ENCODE data around the gene RABGAP1L.
"Not testable (repeated sequence)": the region's sequence is repeated elsewhere in the genome, so short reads cannot be mapped to it uniquely, and the experiment has no call there.

The RABGAP1L gene

DNA sequence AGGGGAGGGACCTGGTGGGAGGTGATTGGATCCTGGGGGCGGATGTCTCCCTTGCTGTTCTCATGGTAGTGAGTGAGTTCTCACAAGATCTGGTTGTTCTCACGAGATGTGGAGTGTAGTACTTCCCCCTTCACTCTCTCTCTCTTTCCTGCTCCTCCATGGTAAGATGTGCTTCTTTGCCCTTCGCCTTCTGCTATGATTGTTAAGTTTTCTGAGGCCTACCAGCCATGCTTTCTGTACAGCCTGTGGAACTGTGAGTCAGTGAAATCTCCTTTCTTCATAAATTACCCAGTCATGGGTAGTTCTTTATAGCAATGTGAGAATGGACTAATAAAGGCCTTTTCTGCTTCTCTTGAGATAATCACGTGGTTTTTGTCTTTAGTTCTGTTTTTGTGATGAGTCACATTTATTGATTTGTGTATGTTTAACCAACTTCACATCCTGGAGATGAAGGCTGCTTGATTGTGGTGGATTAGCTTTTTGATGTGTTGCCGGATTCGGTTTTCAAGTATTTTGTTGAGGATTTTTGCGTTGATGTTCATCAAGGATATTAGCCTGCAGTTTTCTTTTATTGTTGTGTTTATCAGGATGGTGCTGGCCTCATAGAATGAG is 45.5 kb downstream of the RABGAP1L start:
- DNase-seq = no peak

DNA sequence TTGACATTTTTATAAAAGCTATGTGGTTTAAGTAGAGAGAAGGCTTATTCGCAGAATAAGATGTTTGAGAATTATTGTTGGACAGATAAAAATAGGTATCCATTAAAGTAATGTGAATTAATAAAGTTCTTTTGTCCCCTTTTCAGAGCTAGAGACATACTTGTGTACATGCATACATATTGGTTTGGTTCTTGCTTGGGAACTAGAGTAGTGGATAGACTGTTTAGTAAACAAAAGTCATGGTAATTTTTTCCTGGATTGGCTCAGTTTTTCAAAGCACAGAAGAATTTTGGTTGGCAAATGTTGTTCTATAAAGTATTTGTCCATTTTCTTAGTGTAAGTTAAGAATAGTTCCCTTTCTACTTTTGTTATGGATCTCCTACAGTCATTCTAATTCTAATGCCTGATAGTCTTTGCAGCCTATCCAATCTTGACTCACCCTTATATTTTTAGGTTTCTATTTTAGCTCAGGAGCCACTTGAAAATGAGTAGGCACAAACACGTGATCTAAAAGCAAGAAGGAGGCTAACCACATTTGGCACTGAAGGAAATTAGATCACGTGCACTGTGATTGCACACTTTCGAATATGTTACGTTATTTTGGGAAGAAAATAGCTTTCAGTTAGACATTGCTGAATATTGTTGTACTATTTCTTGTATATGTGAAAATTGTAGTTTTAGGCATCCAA is 47.0 kb downstream of the RABGAP1L start:
- DNase-seq = no peak

DNA sequence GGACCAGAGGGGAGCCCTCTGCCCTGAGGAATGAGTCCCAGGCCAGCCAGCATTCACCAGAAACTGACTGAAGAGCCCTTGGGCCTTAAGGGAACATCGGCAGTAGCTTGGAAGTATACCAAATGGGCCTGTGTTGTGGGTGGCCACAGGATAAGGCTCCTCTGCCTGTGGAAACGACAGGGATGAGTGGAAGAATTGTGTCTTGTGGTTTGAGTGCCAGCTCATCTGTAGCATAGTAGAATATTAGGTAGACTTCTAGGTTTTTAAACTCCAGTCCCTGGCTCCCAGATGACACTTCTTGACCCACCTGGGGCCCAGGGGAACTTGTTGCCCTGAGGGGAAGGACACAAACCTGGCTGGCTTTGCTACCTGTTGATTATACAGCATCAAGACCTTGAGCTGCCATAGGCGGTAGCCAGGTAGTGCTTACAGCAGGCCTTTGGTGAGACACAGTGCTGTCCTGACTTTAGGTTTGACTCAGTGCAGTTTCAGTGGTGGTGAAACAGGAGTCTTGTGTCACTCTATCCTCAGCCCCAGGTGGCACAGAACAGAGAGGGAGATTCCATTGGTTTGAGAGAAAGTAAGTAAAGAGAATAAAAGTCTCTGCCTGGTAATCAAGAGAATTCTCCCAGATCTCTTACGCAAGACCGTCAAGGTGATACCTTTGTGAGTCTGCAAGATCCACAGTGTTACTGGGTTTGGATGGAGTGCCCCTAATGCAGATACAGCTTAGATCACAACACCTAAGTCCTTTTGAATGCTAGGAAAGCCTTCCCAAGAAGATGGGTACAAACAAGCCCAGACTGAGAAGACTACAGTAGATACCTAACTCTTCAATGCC is 50.2 kb downstream of the RABGAP1L start:
- DNase-seq = no peak

DNA sequence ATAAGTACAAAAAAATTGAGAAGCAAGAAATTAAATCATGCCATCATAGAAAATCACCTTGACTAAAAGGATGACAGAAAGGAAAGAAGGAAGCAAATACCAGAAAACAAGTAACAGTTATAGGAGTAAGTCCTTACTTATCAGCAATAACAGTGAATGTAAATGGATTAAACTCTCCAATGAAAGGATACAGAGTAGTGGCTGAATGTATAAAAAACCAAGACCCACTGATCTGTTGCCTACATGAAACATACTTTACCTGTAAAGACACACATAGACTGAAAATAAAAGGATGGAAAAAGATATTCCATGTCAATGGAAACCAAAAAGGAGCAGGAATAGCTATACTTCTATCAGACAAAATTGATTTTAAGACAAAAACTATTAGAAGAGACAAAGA is 52.2 kb downstream of the RABGAP1L start:
- DNase-seq = no peak

DNA sequence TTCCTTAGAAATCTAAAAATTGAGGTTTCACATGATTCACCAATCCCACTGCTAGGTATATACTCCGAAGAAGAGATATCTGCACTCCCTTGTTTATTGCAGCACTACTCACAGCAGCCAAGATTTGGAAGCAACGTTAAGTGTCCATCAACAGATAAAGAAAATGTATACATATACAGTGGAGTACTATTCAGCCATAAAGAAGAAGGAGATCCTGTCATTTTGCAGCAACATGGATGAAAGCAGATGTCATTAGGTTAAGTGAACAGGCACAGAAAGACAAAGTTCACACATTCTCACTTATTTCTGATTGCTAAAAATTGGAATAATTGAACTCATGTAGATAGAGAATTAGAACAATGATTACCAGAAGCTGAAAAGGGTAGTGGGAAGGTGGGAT is 56.4 kb downstream of the RABGAP1L start:
- DNase-seq = no peak

DNA sequence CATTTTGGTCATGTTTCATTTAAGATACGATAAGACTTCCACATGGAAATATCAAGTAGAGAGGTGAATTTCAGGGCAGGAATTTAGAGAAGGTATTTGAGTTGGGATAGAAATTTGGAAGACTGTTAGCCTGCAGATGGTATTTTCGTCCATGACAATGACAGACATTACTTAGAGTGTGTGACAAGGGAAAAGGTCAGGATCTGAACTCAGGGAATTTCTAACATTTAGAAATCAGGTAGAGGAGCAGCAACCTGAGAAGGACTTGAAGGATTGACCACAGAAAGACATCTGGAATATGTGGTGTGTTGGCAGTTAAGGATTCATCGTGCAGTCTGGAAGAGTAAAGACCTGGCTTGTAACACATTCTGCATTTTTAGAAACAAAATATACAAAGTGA is 57.9 kb downstream of the RABGAP1L start:
- DNase-seq = no peak

DNA sequence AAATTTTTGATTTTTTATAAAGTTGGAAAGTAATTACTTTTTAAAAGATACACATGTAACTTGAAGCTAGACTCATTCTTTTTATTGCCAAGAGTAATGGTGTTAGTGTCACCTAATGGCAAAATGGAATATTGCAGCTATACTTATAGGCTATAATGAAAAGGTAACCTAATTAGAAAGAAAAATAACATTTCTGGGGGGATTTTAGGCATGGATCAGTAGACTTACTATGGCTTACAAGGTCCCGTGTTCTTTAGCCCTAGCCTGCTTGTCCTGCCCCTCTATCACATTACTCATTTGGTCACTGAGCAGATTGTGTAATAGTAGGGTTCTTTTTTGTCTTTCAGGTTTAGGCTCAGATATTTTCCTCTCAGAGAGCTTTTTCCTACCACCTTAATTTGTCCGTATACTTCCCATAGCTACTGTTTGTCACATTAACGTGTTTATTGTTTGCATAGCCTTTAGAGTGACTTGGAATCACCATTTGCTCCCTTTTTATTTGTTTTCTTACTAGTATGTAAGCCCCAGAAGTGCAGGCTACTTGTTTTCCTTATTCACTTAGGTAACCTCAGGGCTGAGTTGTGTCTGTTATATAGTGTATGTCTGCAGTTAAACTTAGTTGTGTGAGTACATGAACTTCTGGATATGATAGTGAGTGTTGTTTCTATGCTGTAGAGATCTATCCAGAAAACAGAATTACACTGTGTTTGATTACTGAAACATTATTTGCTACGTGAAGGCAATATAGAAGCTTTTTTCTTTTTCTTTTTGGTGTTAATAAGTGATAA is 58.7 kb downstream of the RABGAP1L start:
- no peak for DNase-seq

DNA sequence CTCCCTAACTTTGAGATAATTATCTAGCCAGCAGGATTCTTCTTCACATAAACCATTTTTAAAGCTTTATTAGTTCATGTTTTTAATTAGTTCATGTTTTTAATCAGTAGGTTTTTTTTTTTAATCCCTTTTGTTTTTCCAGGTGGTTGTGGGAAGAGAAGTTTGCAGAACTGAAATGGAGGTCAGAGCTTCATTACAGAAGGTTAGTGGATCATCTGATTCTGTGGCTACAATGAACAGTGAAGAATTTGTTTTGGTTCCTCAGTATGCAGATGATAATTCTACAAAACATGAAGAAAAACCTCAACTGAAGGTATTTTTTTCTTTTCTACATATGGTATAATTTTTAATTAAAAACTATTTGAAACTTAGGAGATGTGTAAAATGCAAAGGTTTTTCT is 59.7 kb downstream of the RABGAP1L start:
- DNase-seq = no peak

DNA sequence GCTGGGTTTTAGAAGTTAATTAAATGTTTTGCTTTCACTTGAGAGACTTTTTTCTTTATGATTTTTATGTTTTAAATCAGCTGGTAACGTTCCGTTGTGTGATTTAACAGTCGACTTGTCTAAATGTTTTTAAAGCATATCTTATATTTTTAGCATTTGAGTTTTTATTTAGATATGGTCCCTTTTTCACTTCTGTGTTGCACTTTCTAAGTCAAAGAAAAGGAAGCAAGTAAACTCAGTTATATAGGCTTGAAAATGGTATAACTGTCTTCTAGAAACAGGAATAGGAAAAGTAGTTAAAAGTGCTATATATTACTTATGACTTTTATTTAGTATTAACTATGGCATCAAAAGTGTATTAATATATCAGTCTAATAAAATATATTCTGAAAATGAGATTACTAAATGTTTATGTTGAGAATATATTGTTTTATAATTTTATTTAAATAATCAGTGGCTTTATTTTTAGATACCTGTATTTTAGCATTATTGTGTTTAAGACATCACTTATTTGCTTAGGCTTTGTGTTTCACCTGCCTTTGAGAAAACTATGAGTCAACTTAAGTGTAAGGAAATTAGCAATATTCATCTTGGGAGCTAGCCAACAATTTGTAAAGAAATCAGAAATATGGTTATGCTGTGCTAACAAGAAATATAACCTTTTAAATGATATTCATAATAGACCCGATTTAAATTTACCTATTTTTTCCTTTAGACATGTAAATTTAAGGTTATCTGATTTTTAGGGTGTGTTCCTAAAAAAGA is 60.5 kb downstream of the RABGAP1L start:
- no peak for DNase-seq

DNA sequence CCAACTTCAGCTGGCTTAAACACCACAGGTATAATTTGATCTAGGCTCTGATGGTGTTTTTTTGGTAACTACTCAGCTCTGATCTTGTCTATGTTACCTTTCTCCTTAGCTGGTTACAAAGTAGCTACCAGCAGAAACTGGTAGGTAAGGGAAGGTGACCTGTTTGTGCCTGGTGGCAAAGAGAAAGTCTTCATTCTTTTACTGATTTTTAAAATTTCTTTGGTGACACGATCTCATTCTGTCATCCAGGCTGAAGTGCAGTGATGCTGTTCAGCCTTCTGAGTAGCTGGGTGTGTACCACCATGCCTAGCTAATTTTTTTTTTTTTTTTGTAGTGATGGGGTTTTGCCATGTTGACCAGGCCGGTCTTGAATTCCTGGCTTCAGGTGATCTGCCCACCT is 62.4 kb downstream of the RABGAP1L start:
- no peak for DNase-seq

DNA sequence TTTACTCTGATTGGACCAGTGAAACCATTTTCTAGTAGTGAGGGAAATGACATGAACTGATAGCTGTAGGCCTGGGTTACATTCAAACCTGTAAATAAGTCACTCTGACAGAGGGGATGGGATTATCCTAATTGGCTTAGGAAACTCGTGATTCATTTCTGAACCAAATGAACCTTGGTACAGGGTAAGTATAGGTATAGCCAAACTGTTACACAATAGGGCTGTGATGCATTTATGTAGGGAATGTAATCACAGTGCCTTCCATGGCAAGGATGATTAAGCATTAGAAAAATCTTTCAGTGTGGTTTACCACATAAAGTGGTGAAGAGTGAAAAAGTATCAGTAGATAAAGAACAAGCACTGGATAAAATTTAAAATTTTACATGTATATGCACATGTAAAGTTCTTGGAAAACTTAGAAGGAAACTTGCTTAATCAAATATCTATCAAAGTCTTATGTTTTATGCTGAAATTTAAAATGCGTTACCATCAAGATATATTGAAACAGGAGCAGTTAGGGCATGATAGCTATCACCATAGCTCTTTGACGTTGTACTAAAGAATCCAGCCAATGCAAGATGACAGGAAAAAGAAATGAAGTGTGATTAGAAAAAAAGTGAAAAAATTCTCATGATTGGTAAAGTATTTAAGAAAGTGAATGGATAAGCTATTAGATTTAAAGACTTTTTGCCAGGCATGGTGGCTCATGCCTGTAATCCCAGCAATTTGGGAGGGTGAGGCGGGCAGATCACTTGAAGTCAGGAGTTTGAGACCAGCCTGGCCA is 63.0 kb downstream of the RABGAP1L start:
- no peak for DNase-seq

DNA sequence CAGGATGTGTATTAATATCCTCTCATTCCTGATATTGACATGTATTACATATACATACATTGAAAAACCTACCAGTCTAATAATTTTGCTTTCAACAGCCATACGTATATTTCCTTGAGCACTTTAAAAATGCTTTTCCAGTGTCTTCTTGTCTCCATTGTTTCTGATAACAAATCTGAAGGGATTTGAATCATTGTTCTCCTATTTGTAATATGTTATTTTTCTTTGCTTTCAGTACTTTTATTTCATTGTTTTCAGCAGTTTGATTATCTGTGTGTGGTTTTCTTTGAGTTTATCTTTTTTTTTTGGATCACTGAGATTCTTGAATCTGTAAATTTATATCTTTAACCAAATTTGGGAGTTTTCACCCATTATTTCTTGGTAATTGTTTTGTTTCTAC is 65.3 kb downstream of the RABGAP1L start:
- no peak for DNase-seq

DNA sequence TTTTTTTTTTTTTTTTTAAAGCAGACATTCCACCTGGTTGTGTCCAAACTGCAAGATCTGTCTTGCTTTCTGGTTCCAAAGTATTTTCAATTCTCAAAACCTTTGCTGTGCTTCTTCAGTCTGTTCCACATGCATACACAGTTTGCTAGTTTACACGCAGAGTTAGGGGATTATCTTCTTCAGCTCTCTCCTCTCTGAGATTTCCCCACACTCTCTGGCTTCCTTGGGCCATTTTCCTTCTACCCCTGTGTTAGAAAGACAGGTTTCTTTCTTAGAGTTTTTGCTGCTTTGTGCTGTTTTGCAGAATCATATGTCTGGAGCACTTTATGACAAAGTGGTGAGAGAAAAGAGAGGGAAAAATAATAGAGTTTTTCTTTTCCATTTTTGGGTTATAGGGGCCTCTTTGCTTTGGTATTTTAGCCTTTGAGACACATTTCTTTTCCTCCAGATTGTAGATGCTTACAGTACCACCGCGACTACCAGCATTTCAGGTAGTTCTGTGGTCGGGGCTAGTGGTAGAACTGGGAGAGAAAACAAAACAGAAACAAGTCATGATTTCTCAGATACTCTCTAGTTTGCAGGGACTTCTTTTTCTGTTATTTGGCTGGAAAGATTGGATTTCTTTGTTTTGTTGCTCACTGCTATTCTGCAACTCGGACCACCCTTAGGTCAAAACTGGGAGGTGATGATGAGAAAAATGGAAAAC is 66.3 kb downstream of the RABGAP1L start:
- no peak for DNase-seq

DNA sequence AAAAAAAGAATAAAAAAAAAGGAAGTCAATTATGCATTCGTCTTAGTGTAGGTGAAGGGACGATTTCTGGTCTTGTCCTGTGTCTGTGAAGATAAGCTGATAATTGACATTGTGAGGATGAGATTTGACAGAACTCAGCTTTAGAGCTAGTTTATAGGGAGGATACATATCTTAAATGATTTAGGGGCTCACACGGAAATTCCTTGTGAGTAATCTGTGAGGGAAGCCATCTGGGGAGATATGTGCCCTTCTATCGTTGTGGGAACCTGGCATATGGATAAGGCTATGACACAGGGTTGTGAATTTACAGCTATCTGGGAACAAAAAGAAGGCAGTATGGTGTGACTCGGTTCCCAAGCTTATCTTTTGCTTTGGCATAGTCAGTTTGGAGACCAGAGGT is 71.1 kb downstream of the RABGAP1L start:
- no peak for DNase-seq

DNA sequence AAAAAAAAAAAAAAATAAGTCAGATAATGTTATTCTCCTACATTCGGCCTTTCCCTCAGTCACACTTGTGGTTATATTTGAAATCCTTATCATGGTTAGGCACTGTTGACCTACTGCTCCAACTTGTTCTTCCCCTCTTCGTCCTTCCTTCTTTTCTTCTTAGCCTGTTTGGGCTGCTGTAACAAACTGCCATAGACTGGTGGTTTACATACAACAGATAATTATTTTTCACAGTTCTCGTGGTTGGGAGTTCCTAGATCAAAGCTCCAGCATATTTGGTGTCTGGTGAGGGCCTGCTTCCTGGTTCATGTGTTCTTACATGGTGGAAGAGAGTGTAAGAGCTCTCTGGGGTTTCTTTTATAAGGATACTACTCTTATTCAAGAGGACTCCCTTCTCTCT is 73.4 kb downstream of the RABGAP1L start:
- DNase-seq = no peak

DNA sequence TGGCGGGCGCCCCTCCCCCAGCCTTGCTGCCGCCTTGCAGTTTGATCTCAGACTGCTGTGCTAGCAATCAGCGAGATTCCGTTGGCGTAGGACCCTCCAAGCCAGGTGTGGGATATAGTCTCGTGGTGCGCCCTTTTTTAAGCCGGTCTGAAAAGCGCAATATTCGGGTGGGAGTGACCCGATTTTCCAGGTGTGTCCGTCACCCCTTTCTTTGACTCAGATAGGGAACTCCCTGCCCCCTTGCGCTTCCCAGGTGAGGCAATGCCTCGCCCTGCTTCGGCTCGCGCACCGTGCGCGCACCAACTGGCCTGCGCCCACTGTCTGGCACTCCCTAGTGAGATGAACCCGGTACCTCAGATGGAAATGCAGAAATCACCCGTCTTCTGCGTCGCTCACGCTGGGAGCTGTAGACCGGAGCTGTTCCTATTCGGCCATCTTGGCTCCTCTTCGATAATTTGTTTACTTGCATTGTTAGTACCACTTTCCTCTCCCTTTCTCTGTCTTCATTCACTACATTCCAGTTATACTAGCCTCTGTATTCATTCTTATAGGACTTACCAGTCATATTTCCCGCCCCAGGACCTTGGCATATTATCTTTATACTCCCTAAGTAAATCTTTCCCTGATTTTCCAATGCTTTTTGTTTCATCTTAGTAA is 79.7 kb downstream of the RABGAP1L start:
- not testable (repeated sequence) for DNase-seq

DNA sequence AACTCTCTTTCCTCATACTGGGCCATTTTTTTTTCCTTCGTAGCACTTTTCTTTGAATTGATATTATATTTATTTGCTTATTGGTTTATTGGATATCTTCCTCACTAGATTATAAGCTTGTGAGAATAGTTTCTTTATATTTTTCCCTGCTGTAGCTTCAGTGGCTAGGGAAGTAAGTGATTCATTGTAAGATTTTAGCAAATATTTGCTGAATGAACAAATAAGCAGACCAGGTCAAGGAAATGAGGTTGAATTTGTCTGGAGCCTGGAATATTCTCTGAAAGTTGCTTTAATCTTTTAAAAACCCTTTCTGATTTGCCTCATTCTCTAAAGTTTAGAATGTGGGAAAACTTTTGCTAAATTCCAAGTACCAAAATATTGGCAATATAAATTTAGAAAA is 80.2 kb downstream of the RABGAP1L start:
- no peak for DNase-seq

DNA sequence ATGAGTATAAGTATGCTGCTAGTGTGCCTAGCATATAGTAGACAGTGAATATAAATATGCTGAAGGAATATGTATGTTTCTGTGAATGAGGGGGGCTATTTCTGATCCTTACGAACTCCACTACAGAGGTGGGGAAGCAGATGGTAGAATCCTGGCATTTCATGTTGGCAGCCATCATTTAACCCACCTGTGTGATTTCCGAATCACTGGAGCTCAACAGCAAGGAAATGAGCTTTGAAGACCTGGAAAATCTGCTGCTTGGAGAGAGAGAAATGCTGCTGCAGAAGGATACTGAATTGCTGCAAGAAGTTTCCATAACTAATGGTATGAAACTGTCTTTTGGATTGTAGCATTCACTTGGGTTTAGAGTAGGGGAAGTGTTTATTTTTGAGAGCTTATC is 83.5 kb downstream of the RABGAP1L start:
- no peak for DNase-seq

DNA sequence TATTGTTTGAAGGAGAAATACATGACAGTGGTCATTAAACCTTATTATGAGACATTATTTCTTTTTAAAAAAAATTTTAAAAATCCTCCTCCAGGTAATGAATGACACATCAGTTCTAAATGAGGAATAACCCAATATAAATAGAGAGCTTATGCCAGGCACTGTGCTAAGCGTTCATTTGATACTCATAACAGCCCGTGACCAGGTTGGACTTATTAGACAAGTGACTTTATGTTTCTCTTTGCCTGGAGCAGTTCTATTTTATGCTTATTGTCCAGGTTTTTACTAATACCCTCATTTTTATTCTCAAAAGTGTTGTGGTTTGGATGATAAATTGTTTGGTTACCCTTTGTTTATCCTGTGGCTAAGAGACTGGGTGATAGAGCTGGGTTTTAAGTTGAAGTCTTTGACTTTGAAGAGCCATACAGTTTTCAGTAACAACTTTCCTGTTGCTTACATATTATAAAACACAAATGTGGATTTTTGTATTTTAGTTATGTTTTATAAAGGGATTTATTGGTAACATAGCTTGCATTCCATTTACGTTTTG is 84.2 kb downstream of the RABGAP1L start:
- DNase-seq = no peak

DNA sequence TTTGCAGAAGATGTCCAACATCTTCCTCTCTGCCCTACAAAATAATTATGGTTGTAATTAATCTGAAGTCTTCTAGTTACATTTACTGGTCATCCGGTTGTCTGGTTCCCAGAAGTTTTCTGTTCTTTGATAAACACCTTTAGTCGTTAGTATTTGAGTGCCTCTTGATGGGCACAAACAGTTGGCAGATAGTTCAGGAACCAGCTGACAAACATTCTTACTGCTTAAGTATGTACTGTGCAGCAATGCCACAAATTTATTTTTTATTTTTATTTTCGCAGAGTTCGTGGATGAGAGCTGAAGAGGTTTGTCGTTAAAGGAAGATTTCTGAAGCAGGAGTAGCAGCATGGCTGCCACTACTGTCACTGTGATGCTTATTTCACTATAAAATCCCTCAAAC is 84.7 kb downstream of the RABGAP1L start:
- DNase-seq = no peak

Data from CD4-positive, alpha-beta T cell treated with Interleukin-17A for 4 hours (primary cell).